ENCODE measurements around the gene ZBTB47.

GRCh38 chr3:42689421-42690014 lies 36.0 kb downstream of the ZBTB47 start:
- TF ChIP-seq CTCF (IDR thresholded peaks at IDR 0.05) (no peak), POLR2A (IDR thresholded peaks at IDR 0.05) (no peak), POLR2AphosphoS5 (IDR thresholded peaks at IDR 0.05) (no peak), EP300 (IDR thresholded peaks at IDR 0.05) (no peak)

Data from stomach (tissue), 4 donors.